SH-SY5Y (cell line): ENCODE results near the gene CD300LF.

Experiments
- GATA2 ChIP-seq: IDR thresholded peaks from 2 replicates; pipeline ENCODE4 v1.6.1; 2011; ENCODE audit warnings: mild to moderate bottlenecking, low read depth, low read length
- GATA3 ChIP-seq: IDR thresholded peaks from 2 replicates; pipeline ENCODE4 v1.6.1; 2011; ENCODE audit warnings: low read depth, mild to moderate bottlenecking, low read length, moderate library complexity

- TF ChIP-seq GATA2, result peak; percentile 34; the same call in 1 of the 2 replicates
- no peak for TF ChIP-seq GATA3
Observed at GRCh38 chr17:74743755-74744154, 31.0 kb upstream of the CD300LF start.
